Thyroid gland (tissue), 4 donors: Measurements from ENCODE around the gene CCDC88A. TPM values are rescaled to one million over a fixed set of nuclear protein-coding genes. Genes with fewer than 3 reads are reported as not detected.

Experiments
- DNase-seq, 2 donors: peaks; one replicate each; pipeline ENCODE4 v3.0.0-alpha.2; 2019
- H3K27ac ChIP-seq, 3 donors: fragments of 200-600 bp; sonication (generic); 1 replicate in 2 of 3; 2 replicates in 1 of 3; pipeline ENCODE4 v1.5.1; 2016 to 2019; ENCODE audit warnings: mild to moderate bottlenecking in 1 of 3, moderate library complexity in 1 of 3
- H3K27me3 ChIP-seq: fragments of 200-600 bp; sonication (generic); one replicate; pipeline ENCODE4 v1.5.1; 2019
- H3K36me3 ChIP-seq, 2 donors: fragments of 200-600 bp; sonication (generic); one replicate each; pipeline ENCODE4 v1.5.1; 2016 to 2019
- H3K4me1 ChIP-seq, 2 donors: fragments of 200-600 bp; sonication (generic); one replicate each; pipeline ENCODE4 v1.5.1; 2017 to 2019
- H3K4me3 ChIP-seq, 3 donors: fragments of 200-600 bp; sonication (generic); replicated peaks in 1 of 3; 1 replicate in 2 of 3; 2 replicates in 1 of 3; pipeline ENCODE4 v1.5.1; 2016; ENCODE audit warnings: mild to moderate bottlenecking in 1 of 3
- H3K9me3 ChIP-seq: fragments of 200-600 bp; sonication (generic); one replicate; pipeline ENCODE4 v1.5.1; 2017
- POLR2A ChIP-seq, 2 donors: fragments of 450-650 bp; IDR thresholded peaks; one replicate each; pipeline ENCODE4 v1.6.1; 2017; ENCODE audit warnings: antibody characterized with exemption in 2 of 2, mild to moderate bottlenecking in 2 of 2, moderate library complexity in 1 of 2
- WGBS, 2 donors: methylation state at CpG; one replicate each; pipeline ENCODE4 v1.1.5; 2017; 5-methylcytosine and 5-hydroxymethylcytosine counted together
- intact Hi-C: fragments of 100-400 bp; cut with DNase I; formaldehyde crosslinking; loops from one replicate; pipeline ENCODE4 v1.15.1; 2023
- total RNA-seq, 4 donors: library from RNA; depleted of rRNA; stranded (reverse); fragments of >200 nt; gene quantifications; one replicate each; pipeline ENCODE4 v1.2.3, GENCODE V29; 2016
- TF ChIP-seq, protein P1 (sequence below), 6 experiments: fragments of 200-600 bp in 3 of 6; fragments of 450-650 bp in 3 of 6; sonication (generic) in 3 of 6; IDR thresholded peaks; one replicate each; pipeline ENCODE4 v1.5.1; 2016 to 2019; ENCODE audit warnings: antibody characterized with exemption in 6 of 6, mild to moderate bottlenecking in 2 of 6, inconsistent platforms in 1 of 6, moderate library complexity in 1 of 6

Gene CCDC88A
- total RNA-seq, 4 donors from 2014 or later, result 35.9 to 51.5 (median 42.5) TPM

DNA sequence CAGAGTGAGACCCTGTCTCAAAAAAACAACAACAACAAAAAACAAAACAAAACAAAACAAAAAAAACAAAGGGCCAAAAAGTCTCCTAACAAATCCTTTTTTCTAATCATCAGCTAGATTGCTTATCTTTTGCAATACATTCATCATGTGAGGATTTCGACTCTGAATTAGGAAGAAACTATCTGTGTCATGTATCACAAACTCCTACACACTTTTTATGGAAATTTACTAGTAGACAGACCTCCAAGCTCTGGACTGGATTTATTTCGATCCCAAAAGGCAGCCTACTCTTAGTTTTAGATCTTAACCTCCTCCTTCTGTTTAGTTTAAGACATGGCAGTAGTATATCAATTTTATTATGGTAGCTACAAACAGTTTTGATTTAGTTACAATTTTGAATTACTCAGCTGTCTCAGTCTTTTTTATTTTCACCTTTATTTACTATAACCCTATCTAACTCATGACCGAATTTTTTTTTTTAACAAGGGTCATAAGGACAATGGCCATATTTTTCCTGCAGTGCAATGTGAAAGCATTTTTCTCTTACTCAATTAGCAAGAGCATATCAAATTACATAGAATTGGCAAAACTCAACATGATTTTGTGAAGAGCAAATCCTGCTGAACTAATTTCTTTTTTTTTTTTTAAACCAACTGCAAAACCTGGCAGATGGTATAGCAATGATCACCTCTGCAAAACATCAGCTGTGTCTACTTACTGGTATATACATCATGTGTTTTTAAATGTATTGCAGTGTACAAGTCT, 10.7 kb upstream of the CCDC88A start:
- DNase-seq, result no peak
- H3K4me1 ChIP-seq, result peaks cover 0 to 3% of the 10 kb centered on the region in 2 donors
- H3K36me3 ChIP-seq, result no peaks in the 10 kb centered on the region
- H3K9me3 ChIP-seq, result no peaks in the 10 kb centered on the region
- TF ChIP-seq, protein P1, sequence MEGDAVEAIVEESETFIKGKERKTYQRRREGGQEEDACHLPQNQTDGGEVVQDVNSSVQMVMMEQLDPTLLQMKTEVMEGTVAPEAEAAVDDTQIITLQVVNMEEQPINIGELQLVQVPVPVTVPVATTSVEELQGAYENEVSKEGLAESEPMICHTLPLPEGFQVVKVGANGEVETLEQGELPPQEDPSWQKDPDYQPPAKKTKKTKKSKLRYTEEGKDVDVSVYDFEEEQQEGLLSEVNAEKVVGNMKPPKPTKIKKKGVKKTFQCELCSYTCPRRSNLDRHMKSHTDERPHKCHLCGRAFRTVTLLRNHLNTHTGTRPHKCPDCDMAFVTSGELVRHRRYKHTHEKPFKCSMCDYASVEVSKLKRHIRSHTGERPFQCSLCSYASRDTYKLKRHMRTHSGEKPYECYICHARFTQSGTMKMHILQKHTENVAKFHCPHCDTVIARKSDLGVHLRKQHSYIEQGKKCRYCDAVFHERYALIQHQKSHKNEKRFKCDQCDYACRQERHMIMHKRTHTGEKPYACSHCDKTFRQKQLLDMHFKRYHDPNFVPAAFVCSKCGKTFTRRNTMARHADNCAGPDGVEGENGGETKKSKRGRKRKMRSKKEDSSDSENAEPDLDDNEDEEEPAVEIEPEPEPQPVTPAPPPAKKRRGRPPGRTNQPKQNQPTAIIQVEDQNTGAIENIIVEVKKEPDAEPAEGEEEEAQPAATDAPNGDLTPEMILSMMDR (IDR thresholded peaks at IDR 0.05), result no peak
- no peak for TF ChIP-seq POLR2A (IDR thresholded peaks at IDR 0.05)
- H3K4me3 ChIP-seq, result no peak overlapping the region
- H3K27ac ChIP-seq, result no peak overlapping the region
- intact Hi-C loops, result no loop called here
- 66 to 80% methylated on average over 3 of the region's 3 CpGs for WGBS, 2 donors
- no peaks in the 10 kb centered on the region for H3K27me3 ChIP-seq

DNA sequence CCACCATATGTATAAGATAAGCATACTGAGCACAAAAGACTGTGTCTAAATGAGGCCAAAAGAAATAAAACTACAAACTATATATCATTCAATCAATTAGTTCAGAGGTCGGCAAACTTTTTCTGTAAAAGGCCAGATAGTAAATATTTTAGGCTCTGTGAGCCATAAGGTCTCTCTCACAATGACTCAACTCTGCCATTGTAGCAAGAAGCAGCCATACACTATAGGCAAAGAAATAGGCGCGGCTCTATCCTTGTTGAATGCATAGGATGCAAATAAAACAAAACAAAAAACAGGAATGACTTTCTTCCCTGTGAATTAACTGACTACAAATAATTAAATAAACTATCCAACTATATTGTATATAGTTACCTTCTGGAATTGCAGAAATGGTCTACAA, 8.6 kb upstream of the CCDC88A start:
- H3K9me3 ChIP-seq, result no peaks in the 10 kb centered on the region
- DNase-seq, result no peak
- no peak overlapping the region for H3K27ac ChIP-seq
- no peaks in the 10 kb centered on the region for H3K36me3 ChIP-seq
- H3K4me3 ChIP-seq, result no peak overlapping the region
- TF ChIP-seq, protein P1 (IDR thresholded peaks at IDR 0.05), result no peak
- no peak for TF ChIP-seq POLR2A (IDR thresholded peaks at IDR 0.05)
- 90 to 94% methylated on average over 3 of the region's 3 CpGs for WGBS, 2 donors
- no peaks in the 10 kb centered on the region for H3K27me3 ChIP-seq
- H3K4me1 ChIP-seq, result peaks cover 0 to 3% of the 10 kb centered on the region in 2 donors
- intact Hi-C loops, result loop anchor here (10.0 kb wide), 1 partner anchor 153 kb away; no protein-coding TSS in a partner anchor

DNA sequence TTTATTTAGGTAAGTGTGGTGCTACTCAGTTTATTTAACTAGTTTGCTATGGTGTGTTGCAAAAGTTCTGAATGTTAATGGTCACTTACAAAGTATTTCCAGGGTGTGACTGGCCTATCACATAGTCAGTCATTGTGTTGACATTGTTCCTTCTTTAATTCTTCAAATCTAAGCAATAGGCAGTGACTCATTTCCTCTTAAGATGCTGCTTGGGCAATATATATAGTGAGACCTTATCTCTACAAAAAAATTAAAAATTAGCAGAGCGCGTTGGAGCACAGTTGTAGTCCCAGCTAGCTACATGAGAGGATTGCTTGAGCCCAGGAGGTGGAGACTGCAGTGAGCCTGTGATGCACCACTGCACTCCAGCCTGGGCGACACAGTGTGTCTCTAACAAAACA, 5.8 kb upstream of the CCDC88A start:
- intact Hi-C loops, result loop anchor here (10.0 kb wide), 1 partner anchor 151 kb away; no protein-coding TSS in a partner anchor
- Histone ChIP-seq H3K4me1 (peaks cover 0 to 3% of the 10 kb centered on the region in 2 donors), H3K9me3 (no peaks in the 10 kb centered on the region), H3K27me3 (no peaks in the 10 kb centered on the region), H3K27ac (no peak overlapping the region), H3K36me3 (no peaks in the 10 kb centered on the region), H3K4me3 (no peak overlapping the region)
- DNase-seq, result peak; percentile 45 to 56
- TF ChIP-seq, protein P1 (IDR thresholded peaks at IDR 0.05), result no peak
- TF ChIP-seq POLR2A (IDR thresholded peaks at IDR 0.05), result no peak
- WGBS, 2 donors, result 24 to 32% methylated on average over 3 of the region's 3 CpGs

DNA sequence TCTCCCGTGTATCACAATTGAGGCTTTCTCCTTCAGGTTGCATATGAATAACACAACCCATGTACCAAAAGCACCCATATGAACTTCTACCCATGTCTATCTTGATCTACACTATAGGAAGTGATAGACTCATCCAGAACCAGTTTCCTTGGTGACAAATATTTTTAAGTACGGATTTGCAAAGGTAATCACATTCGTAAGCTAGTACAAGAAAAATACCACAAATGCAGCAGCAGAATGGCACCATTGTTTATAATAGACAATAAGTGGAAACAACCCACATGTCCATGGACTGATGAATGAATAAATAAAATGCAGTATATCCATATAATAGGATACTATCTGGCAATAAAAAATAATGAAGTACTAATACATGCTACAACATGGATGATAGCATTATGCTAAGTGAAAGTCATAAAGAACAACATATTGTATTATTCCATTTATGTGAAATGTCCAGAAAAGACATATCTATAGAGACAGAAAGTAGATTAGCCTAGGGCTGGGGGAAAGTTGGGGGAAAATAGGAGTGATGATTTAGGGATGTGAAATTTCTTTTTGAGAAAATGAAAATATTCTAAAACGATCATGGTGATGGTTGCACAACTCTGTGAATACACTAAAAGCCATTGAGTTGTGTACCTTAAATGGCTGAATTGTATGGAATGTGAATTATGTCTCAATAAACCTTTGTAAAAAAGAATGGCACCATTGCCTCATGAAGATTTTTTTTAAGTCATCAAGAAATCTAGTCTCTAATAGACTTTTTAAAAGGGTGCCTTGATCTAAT, 3.4 kb upstream of the CCDC88A start:
- 79 to 85% methylated on average over 4 of the region's 4 CpGs for WGBS, 2 donors
- peaks cover 5 to 6% of the 10 kb centered on the region in 2 donors for H3K4me1 ChIP-seq
- H3K27ac ChIP-seq, result no peak overlapping the region
- H3K9me3 ChIP-seq, result no peaks in the 10 kb centered on the region
- TF ChIP-seq, protein P1 (IDR thresholded peaks at IDR 0.05), result no peak
- no peak for TF ChIP-seq POLR2A (IDR thresholded peaks at IDR 0.05)
- H3K27me3 ChIP-seq, result no peaks in the 10 kb centered on the region
- no peak for DNase-seq
- intact Hi-C loops, result loop anchor here (10.0 kb wide), 1 partner anchor 148 kb away; no protein-coding TSS in a partner anchor
- no peak overlapping the region for H3K4me3 ChIP-seq
- H3K36me3 ChIP-seq, result no peaks in the 10 kb centered on the region
